A549 (cell line): Measurements from ENCODE around the gene IARS2.

Experiments
- BHLHE40 ChIP-seq: IDR thresholded peaks from 2 replicates; pipeline ENCODE4 v1.6.1; 2012; ENCODE audit warnings: low read depth, low read length, inconsistent platforms
- ESRRA ChIP-seq: fragments of 150-350 bp; IDR thresholded peaks from 2 replicates; pipeline ENCODE4 v1.6.1; 2014; ENCODE audit warnings: mild to moderate bottlenecking, low read length, borderline replicate concordance
- HOXB13 ChIP-seq: fragments of 250-450 bp; sonication (Bioruptor Pico); IDR thresholded peaks from 2 replicates; pipeline ENCODE4 v1.5.0; 2020; ENCODE audit warnings: low read depth, mild to moderate bottlenecking, moderate library complexity
- POLR2A ChIP-seq: IDR thresholded peaks from 2 replicates; pipeline ENCODE4 v1.6.1; 2012; ENCODE audit warnings: mild to moderate bottlenecking, low read length
- POLR2AphosphoS2 ChIP-seq: conservative IDR thresholded peaks from 2 replicates; pipeline ENCODE4 v1.6.1; 2012; ENCODE audit warnings: low read length, improper control_type of control experiment, inconsistent platforms
- ZSCAN20 ChIP-seq: fragments of 250-450 bp; sonication (Bioruptor Pico); IDR thresholded peaks from 2 replicates; pipeline ENCODE4 v1.8.0; 2022; ENCODE audit warnings: mild to moderate bottlenecking, moderate library complexity
- TF ChIP-seq, protein P1 (sequence below): fragments of >200 bp; sonication (Bioruptor Twin); formaldehyde crosslinking; IDR thresholded peaks from 3 replicates; pipeline ENCODE4 v1.5.1; 2016

GRCh38 chr1:220159041-220159440, 65.1 kb downstream of the IARS2 start:
- TF ChIP-seq, protein P1, sequence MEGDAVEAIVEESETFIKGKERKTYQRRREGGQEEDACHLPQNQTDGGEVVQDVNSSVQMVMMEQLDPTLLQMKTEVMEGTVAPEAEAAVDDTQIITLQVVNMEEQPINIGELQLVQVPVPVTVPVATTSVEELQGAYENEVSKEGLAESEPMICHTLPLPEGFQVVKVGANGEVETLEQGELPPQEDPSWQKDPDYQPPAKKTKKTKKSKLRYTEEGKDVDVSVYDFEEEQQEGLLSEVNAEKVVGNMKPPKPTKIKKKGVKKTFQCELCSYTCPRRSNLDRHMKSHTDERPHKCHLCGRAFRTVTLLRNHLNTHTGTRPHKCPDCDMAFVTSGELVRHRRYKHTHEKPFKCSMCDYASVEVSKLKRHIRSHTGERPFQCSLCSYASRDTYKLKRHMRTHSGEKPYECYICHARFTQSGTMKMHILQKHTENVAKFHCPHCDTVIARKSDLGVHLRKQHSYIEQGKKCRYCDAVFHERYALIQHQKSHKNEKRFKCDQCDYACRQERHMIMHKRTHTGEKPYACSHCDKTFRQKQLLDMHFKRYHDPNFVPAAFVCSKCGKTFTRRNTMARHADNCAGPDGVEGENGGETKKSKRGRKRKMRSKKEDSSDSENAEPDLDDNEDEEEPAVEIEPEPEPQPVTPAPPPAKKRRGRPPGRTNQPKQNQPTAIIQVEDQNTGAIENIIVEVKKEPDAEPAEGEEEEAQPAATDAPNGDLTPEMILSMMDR: no peak
- TF ChIP-seq HOXB13 (CRISPR knock-in tag): no peak
- TF ChIP-seq ZSCAN20 (CRISPR knock-in tag): no peak
- no peak for TF ChIP-seq POLR2AphosphoS2
- no peak for TF ChIP-seq BHLHE40
- no peak for TF ChIP-seq POLR2A
- TF ChIP-seq ESRRA: no peak
